ENCODE measurements around the gene ZSWIM4. TPM values are rescaled to one million over a fixed set of nuclear protein-coding genes. Genes with fewer than 3 reads are reported as not detected.

The ZSWIM4 gene
- total and polyA plus RNA-seq, 4 experiments from 2014 or later, result 0.33 to 6.6 (median 4.0) TPM

DNA sequence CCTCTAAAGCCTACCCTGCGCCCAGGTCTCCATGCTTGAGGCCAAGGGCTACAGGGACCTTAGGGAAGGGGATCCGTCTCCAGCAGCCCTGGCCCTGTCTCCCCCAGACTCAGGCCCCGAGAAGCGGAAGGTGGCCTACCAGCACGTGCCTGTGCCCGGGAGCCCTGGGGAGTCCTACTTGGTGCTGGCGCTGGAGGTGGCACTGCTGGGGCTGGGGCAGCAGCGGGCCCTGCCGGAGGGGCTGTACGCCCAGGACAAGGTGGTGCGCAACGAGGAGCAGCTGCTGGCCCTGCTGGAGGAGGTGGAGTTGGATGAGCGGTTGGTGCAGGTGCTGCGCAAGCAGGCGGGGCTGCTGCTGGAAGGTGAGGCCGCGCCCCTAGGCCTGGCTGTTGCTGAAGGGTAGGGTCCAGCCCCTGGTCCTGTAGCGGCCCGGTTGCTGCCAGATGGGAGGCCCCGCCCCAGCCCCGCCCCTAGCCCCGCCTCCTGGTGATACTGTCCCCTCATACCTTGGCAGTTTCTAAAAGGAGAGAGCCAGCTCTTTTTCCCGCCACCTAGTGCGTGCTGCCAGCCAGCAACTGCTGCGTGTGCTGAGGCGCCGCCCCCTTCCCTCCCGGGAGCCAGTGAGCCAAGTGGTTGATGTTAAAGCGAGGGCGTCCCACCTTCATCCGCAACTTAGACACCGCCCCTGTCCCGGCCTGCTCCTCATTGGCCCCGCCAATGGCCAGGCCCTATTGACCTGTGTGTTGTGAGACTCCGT, 22.6 kb downstream of the ZSWIM4 start:
- Mint-ChIP-seq H3K4me3 (peak overlapping the region in 1 of 8 donors; percentile 46), H3K36me3 (peaks cover 3 to 9% of the 10 kb centered on the region in 2 donors), H3K4me1 (peaks cover 0 to 15% (median 0%) of the 10 kb centered on the region in 4 donors), H3K9me3 (no peaks in the 10 kb centered on the region), H3K27me3 (no peaks in the 10 kb centered on the region), H3K27ac (peak overlapping the region in 2 of 7 donors; percentile 17 to 60)
- no peaks in the 10 kb centered on the region for H3K9me3 ChIP-seq (ENCODE audit: control insufficient read depth in 1 of 2, low read length in 2 of 2)
- intact Hi-C loops (cut with micrococcal nuclease), result no loop called here
- POLR2A ChIA-PET (ENCODE audit: partially characterized antibody), result interaction anchor here (0.6 to 2.7 kb wide), 6 partner anchors 10 to 30 kb away, joined by 3 to 11 read pairs (median 4); no protein-coding TSS in a partner anchor
- peak in 1 of 5 donors; percentile 52 for DNase-seq
- H3K27me3 ChIP-seq (ENCODE audit: insufficient read depth, low read length), result no peaks in the 10 kb centered on the region
- no peaks in the 10 kb centered on the region for H3K4me1 ChIP-seq (ENCODE audit: insufficient read depth, low read length)
- no peak overlapping the region for H3K27ac ChIP-seq (ENCODE audit: low read depth, low read length)
- CTCF ChIA-PET (ENCODE audit: partially characterized antibody), result interaction anchor here (0.7 kb wide), 1 partner anchor 42 kb away, joined by 3 read pairs; no protein-coding TSS in a partner anchor
- no peaks in the 10 kb centered on the region for H3K36me3 ChIP-seq (ENCODE audit: insufficient read depth, low read length)
- no peak overlapping the region for H3K4me3 ChIP-seq (ENCODE audit: low read length in 2 of 2)

DNA sequence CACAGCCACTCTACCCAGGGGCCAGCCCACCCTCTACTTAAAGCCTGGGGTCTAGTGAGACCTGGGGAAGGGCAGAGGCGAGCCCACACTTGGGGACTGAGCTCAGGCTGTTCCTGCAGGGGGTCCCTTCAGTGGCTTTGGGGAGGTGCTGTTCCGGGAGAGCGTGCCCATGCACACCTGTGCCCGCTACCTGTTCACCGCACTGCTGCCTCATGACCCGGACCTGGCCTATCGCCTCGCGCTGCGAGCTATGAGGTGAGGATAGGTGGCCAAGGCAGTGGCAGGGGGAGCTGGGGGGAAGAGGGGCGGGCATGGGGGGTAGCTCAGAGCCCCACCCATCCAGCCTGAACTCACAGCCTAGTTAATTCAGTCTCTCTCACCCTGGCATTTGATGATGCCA, 24.0 kb downstream of the ZSWIM4 start:
- no peak overlapping the region for H3K4me3 ChIP-seq (ENCODE audit: low read length in 2 of 2)
- no peak overlapping the region for H3K27ac Mint-ChIP-seq
- H3K36me3 Mint-ChIP-seq, result peaks cover 4 to 9% of the 10 kb centered on the region in 2 donors
- no peaks in the 10 kb centered on the region for H3K9me3 ChIP-seq (ENCODE audit: control insufficient read depth in 1 of 2, low read length in 2 of 2)
- intact Hi-C loops (cut with micrococcal nuclease), result no loop called here
- H3K36me3 ChIP-seq (ENCODE audit: insufficient read depth, low read length), result no peaks in the 10 kb centered on the region
- H3K4me1 ChIP-seq (ENCODE audit: insufficient read depth, low read length), result no peaks in the 10 kb centered on the region
- ChIA-PET CTCF (ENCODE audit: partially characterized antibody) (interaction anchor here (0.7 to 1.6 kb wide), 2 partner anchors 35 to 43 kb away, joined by 3 to 9 read pairs; no protein-coding TSS in a partner anchor), POLR2A (ENCODE audit: partially characterized antibody) (interaction anchor here (0.7 kb wide), 2 partner anchors 17 to 298 kb away, joined by 3 read pairs; partner anchors contain the start of gene PRKACA)
- peaks cover 0 to 13% (median 2%) of the 10 kb centered on the region in 4 donors for H3K4me1 Mint-ChIP-seq
- H3K9me3 Mint-ChIP-seq, result no peaks in the 10 kb centered on the region
- no peak for DNase-seq
- H3K27me3 ChIP-seq (ENCODE audit: insufficient read depth, low read length), result no peaks in the 10 kb centered on the region
- no peak overlapping the region for H3K27ac ChIP-seq (ENCODE audit: low read depth, low read length)
- no peaks in the 10 kb centered on the region for H3K27me3 Mint-ChIP-seq
- H3K4me3 Mint-ChIP-seq, result no peak overlapping the region

DNA sequence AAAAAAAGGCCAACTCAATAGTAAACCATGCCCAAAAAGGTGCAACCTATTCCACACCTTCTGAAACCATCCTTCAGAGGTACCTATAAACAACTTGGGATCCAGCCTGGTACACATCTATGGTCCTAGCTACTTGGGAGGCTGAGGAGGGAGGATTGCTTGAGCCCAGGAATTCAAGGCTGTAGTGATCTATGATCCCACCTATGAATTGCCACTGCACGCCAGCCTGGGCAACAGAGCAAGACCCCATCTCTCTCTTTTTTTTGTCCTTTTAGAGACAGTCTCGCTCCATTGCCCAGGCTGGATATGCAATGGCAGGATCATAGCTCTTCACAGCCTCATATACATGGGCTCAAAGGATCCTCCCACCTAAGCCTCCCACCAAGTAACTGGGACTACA, 26.0 kb downstream of the ZSWIM4 start:
- Mint-ChIP-seq H3K27me3 (no peaks in the 10 kb centered on the region), H3K4me1 (peaks cover 0 to 5% (median 3%) of the 10 kb centered on the region in 4 donors), H3K4me3 (no peak overlapping the region), H3K9me3 (no peaks in the 10 kb centered on the region), H3K36me3 (peaks cover 4 to 15% of the 10 kb centered on the region in 2 donors), H3K27ac (peak overlapping the region in 1 of 7 donors; percentile 17)
- POLR2A ChIA-PET (ENCODE audit: partially characterized antibody), result interaction anchor here (0.5 to 0.9 kb wide), 2 partner anchors 33 to 77 kb away, joined by 3 to 6 read pairs; no protein-coding TSS in a partner anchor
- no peak for DNase-seq
- Histone ChIP-seq H3K9me3 (ENCODE audit: control insufficient read depth in 1 of 2, low read length in 2 of 2) (no peaks in the 10 kb centered on the region), H3K36me3 (ENCODE audit: insufficient read depth, low read length) (no peaks in the 10 kb centered on the region), H3K27me3 (ENCODE audit: insufficient read depth, low read length) (no peaks in the 10 kb centered on the region), H3K4me3 (ENCODE audit: low read length in 2 of 2) (no peak overlapping the region), H3K27ac (ENCODE audit: low read depth, low read length) (no peak overlapping the region), H3K4me1 (ENCODE audit: insufficient read depth, low read length) (no peaks in the 10 kb centered on the region)
- CTCF ChIA-PET (ENCODE audit: partially characterized antibody), result interaction anchor here (1.0 to 1.4 kb wide), 2 partner anchors 15 to 27 kb away, joined by 4 to 5 read pairs; no protein-coding TSS in a partner anchor
- intact Hi-C loops (cut with micrococcal nuclease), result no loop called here

GRCh38 chr19:13823256-13823655, 28.0 kb downstream of the ZSWIM4 start:
- Mint-ChIP-seq H3K4me3 (no peak overlapping the region), H3K27ac (peak overlapping the region in 1 of 7 donors; percentile 5), H3K4me1 (peaks cover 0 to 6% (median 3%) of the 10 kb centered on the region in 4 donors), H3K9me3 (no peaks in the 10 kb centered on the region), H3K36me3 (peaks cover 4 to 17% of the 10 kb centered on the region in 2 donors), H3K27me3 (no peaks in the 10 kb centered on the region)
- Histone ChIP-seq H3K4me3 (ENCODE audit: low read length in 2 of 2) (no peak overlapping the region), H3K27ac (ENCODE audit: low read depth, low read length) (no peak overlapping the region), H3K36me3 (ENCODE audit: insufficient read depth, low read length) (no peaks in the 10 kb centered on the region), H3K4me1 (ENCODE audit: insufficient read depth, low read length) (no peaks in the 10 kb centered on the region), H3K9me3 (ENCODE audit: control insufficient read depth in 1 of 2, low read length in 2 of 2) (no peaks in the 10 kb centered on the region), H3K27me3 (ENCODE audit: insufficient read depth, low read length) (no peaks in the 10 kb centered on the region)
- intact Hi-C loops (cut with micrococcal nuclease), result no loop called here
- ChIA-PET POLR2A (ENCODE audit: partially characterized antibody) (interaction anchor here (1.5 kb wide), 1 partner anchor 11 kb away, joined by 3 read pairs; no protein-coding TSS in a partner anchor), CTCF (ENCODE audit: partially characterized antibody) (no interaction called here)
- DNase-seq, result no peak

- Mint-ChIP-seq H3K4me3 (no peak overlapping the region), H3K27me3 (no peaks in the 10 kb centered on the region), H3K27ac (peak overlapping the region in 4 of 7 donors; percentile 8 to 50 (median 27)), H3K36me3 (peaks cover 4 to 18% of the 10 kb centered on the region in 2 donors), H3K4me1 (peaks cover 0 to 6% (median 3%) of the 10 kb centered on the region in 4 donors), H3K9me3 (no peaks in the 10 kb centered on the region)
- DNase-seq, result no peak
- POLR2A ChIA-PET (ENCODE audit: partially characterized antibody), result interaction anchor here (0.7 to 1.5 kb wide), 3 partner anchors 10 to 20 kb away, joined by 3 to 4 read pairs (median 3); no protein-coding TSS in a partner anchor
- no peak overlapping the region for H3K27ac ChIP-seq (ENCODE audit: low read depth, low read length)
- intact Hi-C loops (cut with micrococcal nuclease), result no loop called here
- no peak overlapping the region for H3K4me3 ChIP-seq (ENCODE audit: low read length in 2 of 2)
- CTCF ChIA-PET (ENCODE audit: partially characterized antibody), result interaction anchor here (2.5 kb wide), 1 partner anchor 13 kb away, joined by 8 read pairs; no protein-coding TSS in a partner anchor
- H3K9me3 ChIP-seq (ENCODE audit: control insufficient read depth in 1 of 2, low read length in 2 of 2), result no peaks in the 10 kb centered on the region
- H3K27me3 ChIP-seq (ENCODE audit: insufficient read depth, low read length), result no peaks in the 10 kb centered on the region
- H3K4me1 ChIP-seq (ENCODE audit: insufficient read depth, low read length), result no peaks in the 10 kb centered on the region
- no peaks in the 10 kb centered on the region for H3K36me3 ChIP-seq (ENCODE audit: insufficient read depth, low read length)
These were observed 28.7 kb downstream of the ZSWIM4 start for GRCh38 chr19:13823901-13824300.

- Histone ChIP-seq H3K36me3 (ENCODE audit: insufficient read depth, low read length) (no peaks in the 10 kb centered on the region), H3K4me1 (ENCODE audit: insufficient read depth, low read length) (no peaks in the 10 kb centered on the region), H3K27ac (ENCODE audit: low read depth, low read length) (no peak overlapping the region), H3K9me3 (ENCODE audit: control insufficient read depth in 1 of 2, low read length in 2 of 2) (no peaks in the 10 kb centered on the region), H3K27me3 (ENCODE audit: insufficient read depth, low read length) (no peaks in the 10 kb centered on the region), H3K4me3 (ENCODE audit: low read length in 2 of 2) (no peak overlapping the region)
- CTCF ChIA-PET (ENCODE audit: partially characterized antibody), result interaction anchor here (0.9 to 2.5 kb wide), 2 partner anchors 11 to 12 kb away, joined by 4 to 8 read pairs; no protein-coding TSS in a partner anchor
- Mint-ChIP-seq H3K27me3 (no peaks in the 10 kb centered on the region), H3K36me3 (peaks cover 4 to 18% of the 10 kb centered on the region in 2 donors), H3K4me1 (peaks cover 0 to 6% (median 3%) of the 10 kb centered on the region in 4 donors), H3K4me3 (no peak overlapping the region), H3K9me3 (no peaks in the 10 kb centered on the region), H3K27ac (no peak overlapping the region)
- DNase-seq, result no peak
- intact Hi-C loops (cut with micrococcal nuclease), result no loop called here
- POLR2A ChIA-PET (ENCODE audit: partially characterized antibody), result interaction anchor here (0.7 to 1.4 kb wide), 3 partner anchors 12 to 19 kb away, joined by 3 to 5 read pairs (median 4); no protein-coding TSS in a partner anchor
These were observed 29.5 kb downstream of the ZSWIM4 start for GRCh38 chr19:13824703-13825102.

All from CD4-positive, alpha-beta memory T cell (primary cell).